T-helper 1 cell treated with Interleukin-12 subunit alpha and Interleukin-12 subunit beta and Interleukin-4 antibody, amounts not matched to agents 30 μg/mL and 1 μg/mL, for 36 hours (primary cell): ENCODE measurements around the gene TNFRSF14.

ENCODE experiments used
- H3K27ac Mint-ChIP-seq: one replicate; pipeline ENCODE4 v1.8.0; 2021; ENCODE audit warnings: mild to moderate bottlenecking, mixed read lengths
- H3K27me3 Mint-ChIP-seq: one replicate; pipeline ENCODE4 v1.8.0; 2021; ENCODE audit warnings: low read depth, mixed read lengths
- H3K36me3 Mint-ChIP-seq: one replicate; pipeline ENCODE4 v1.8.0; 2021; ENCODE audit warnings: low read depth, mixed read lengths
- H3K4me1 Mint-ChIP-seq: one replicate; pipeline ENCODE4 v1.8.0; 2021; ENCODE audit warnings: low read depth, mixed read lengths
- H3K4me3 Mint-ChIP-seq: one replicate; pipeline ENCODE4 v1.8.0; 2021; ENCODE audit warnings: mild to moderate bottlenecking, moderate library complexity, mixed read lengths
- H3K9me3 Mint-ChIP-seq: one replicate; pipeline ENCODE4 v1.8.0; 2021; ENCODE audit warnings: mixed read lengths

The TNFRSF14 gene

DNA sequence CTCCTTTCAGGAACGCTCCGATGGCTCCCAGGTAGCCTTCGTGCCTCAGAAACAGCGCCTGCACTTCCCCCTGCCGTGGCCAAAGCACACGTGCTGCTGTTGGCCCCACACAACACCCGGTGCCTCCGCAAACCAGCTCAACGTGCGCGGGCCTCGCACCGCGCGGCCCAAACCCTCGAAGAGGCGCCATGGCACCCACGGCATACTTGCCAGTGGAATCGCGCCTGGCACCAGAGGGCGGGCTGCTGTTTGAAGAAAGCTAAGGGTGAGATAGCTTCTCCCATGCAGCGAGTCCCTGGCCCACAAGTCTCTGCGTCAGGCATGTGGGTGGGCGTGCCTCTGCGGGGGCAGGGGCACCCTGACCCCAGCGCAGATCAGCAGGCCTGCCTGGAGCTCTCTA, 37.6 kb upstream of the TNFRSF14 start:
- no peaks in the 10 kb centered on the region for H3K9me3 Mint-ChIP-seq
- H3K4me3 Mint-ChIP-seq, result no peak overlapping the region
- H3K27me3 Mint-ChIP-seq, result no peaks in the 10 kb centered on the region
- peaks cover 15% of the 10 kb centered on the region for H3K4me1 Mint-ChIP-seq
- peaks cover 23% of the 10 kb centered on the region for H3K36me3 Mint-ChIP-seq
- no peak overlapping the region for H3K27ac Mint-ChIP-seq

- H3K36me3 Mint-ChIP-seq, result peaks cover 21% of the 10 kb centered on the region
- no peak overlapping the region for H3K4me3 Mint-ChIP-seq
- H3K27ac Mint-ChIP-seq, result no peak overlapping the region
- H3K9me3 Mint-ChIP-seq, result no peaks in the 10 kb centered on the region
- H3K27me3 Mint-ChIP-seq, result no peaks in the 10 kb centered on the region
- H3K4me1 Mint-ChIP-seq, result peaks cover 20% of the 10 kb centered on the region
Observed at GRCh38 chr1:2519029-2519685, 37.0 kb upstream of the TNFRSF14 start.

- no peak overlapping the region for H3K27ac Mint-ChIP-seq
- H3K27me3 Mint-ChIP-seq, result no peaks in the 10 kb centered on the region
- no peaks in the 10 kb centered on the region for H3K9me3 Mint-ChIP-seq
- H3K36me3 Mint-ChIP-seq, result peaks cover 21% of the 10 kb centered on the region
- H3K4me1 Mint-ChIP-seq, result peaks cover 23% of the 10 kb centered on the region
- no peak overlapping the region for H3K4me3 Mint-ChIP-seq
Observed at GRCh38 chr1:2519729-2520128, 36.4 kb upstream of the TNFRSF14 start.

GRCh38 chr1:2520206-2520605, 36.0 kb upstream of the TNFRSF14 start:
- H3K9me3 Mint-ChIP-seq, result no peaks in the 10 kb centered on the region
- no peaks in the 10 kb centered on the region for H3K27me3 Mint-ChIP-seq
- peaks cover 28% of the 10 kb centered on the region for H3K4me1 Mint-ChIP-seq
- no peak overlapping the region for H3K27ac Mint-ChIP-seq
- H3K36me3 Mint-ChIP-seq, result peaks cover 24% of the 10 kb centered on the region
- H3K4me3 Mint-ChIP-seq, result no peak overlapping the region

- Mint-ChIP-seq H3K4me3 (no peak overlapping the region), H3K27me3 (no peaks in the 10 kb centered on the region), H3K9me3 (no peaks in the 10 kb centered on the region), H3K27ac (no peak overlapping the region), H3K4me1 (peaks cover 28% of the 10 kb centered on the region), H3K36me3 (peaks cover 24% of the 10 kb centered on the region)
Observed at GRCh38 chr1:2520806-2521205, 35.4 kb upstream of the TNFRSF14 start.

- no peaks in the 10 kb centered on the region for H3K9me3 Mint-ChIP-seq
- H3K36me3 Mint-ChIP-seq, result peaks cover 18% of the 10 kb centered on the region
- peaks cover 32% of the 10 kb centered on the region for H3K4me1 Mint-ChIP-seq
- no peak overlapping the region for H3K4me3 Mint-ChIP-seq
- H3K27ac Mint-ChIP-seq, result peak overlapping the region; percentile 89
- H3K27me3 Mint-ChIP-seq, result peaks cover 5% of the 10 kb centered on the region
Observed at GRCh38 chr1:2522230-2522629, 33.9 kb upstream of the TNFRSF14 start.

DNA sequence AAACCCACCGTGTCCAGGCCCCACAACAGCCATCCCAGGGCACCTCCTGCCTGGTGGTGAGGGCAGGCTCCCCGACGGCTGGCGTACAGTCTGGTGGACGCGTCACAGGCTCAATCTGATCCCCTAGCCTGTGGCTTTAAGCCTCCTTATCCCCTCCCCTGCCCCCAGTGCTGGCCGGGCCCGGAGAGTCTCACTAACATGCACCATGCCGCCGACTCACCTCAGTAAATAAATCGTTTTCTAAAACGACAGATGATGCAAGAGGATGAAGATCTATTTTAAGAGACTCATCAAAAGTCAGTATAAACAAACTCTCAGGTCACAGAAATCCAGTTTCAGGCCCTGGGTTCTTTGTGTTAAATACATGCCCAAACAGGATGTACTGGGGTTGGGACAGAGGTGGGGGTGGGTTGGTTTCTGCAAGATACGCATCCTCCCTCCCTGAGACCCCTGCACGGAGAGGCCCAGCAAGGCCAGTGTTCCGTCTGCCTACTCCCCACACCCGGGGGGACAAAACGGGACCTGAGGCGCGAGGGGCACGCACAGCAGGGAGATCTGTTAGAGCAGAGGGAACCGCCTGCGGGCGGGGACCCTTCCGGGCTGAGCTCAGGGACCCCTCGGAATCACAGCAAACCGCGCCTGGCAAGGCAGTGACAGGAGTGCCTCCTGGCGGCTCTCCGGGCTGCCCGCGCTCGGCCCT, 32.8 kb upstream of the TNFRSF14 start:
- H3K4me3 Mint-ChIP-seq, result peak overlapping the region; percentile 88
- H3K27me3 Mint-ChIP-seq, result peaks cover 5% of the 10 kb centered on the region
- peak overlapping the region; percentile 89 for H3K27ac Mint-ChIP-seq
- peaks cover 32% of the 10 kb centered on the region for H3K4me1 Mint-ChIP-seq
- peaks cover 17% of the 10 kb centered on the region for H3K36me3 Mint-ChIP-seq
- no peaks in the 10 kb centered on the region for H3K9me3 Mint-ChIP-seq

GRCh38 chr1:2523891-2524609, 32.1 kb upstream of the TNFRSF14 start:
- H3K36me3 Mint-ChIP-seq, result peaks cover 14% of the 10 kb centered on the region

DNA sequence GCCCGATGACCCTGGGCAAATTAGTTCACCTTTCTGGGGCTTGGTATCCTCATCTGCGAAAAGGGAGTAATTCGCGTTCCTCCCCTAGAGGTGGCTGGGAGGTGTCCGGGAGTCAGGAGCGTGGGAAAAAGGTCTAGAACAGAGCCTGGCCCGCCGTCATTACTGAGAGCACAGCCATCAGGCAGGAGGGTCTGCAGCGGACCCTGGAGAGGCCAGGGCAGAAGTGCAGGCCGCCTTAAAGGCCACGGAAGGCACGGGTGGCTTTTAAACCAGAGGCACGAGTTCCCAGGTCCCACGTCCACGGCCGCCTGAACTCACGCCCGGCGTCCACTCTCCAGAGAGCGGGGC, 30.6 kb upstream of the TNFRSF14 start:
- H3K36me3 Mint-ChIP-seq, result peaks cover 13% of the 10 kb centered on the region
- peak overlapping the region; percentile 45 for H3K27ac Mint-ChIP-seq
- no peaks in the 10 kb centered on the region for H3K9me3 Mint-ChIP-seq
- peaks cover 32% of the 10 kb centered on the region for H3K4me1 Mint-ChIP-seq
- H3K4me3 Mint-ChIP-seq, result peak overlapping the region; percentile 88
- peaks cover 13% of the 10 kb centered on the region for H3K27me3 Mint-ChIP-seq

More at GRCh38 chr1:2523891-2524609, 32.1 kb upstream of the TNFRSF14 start:
- Mint-ChIP-seq H3K27me3 (peaks cover 11% of the 10 kb centered on the region), H3K4me3 (peak overlapping the region; percentile 88), H3K27ac (peak overlapping the region; percentile 94), H3K4me1 (peaks cover 32% of the 10 kb centered on the region), H3K9me3 (no peaks in the 10 kb centered on the region)

GRCh38 chr1:2525920-2526823, 30.0 kb upstream of the TNFRSF14 start, which contains the start of gene PANK4:
Gene PANK4, minus strand, starts transcription at chr1:2526596. Its CDS starts 9 bp downstream, at chr1:2526587.
- Mint-ChIP-seq H3K27ac (peak within 1 kb of the TSS; percentile 90), H3K27me3 (peaks cover 19% of the 10 kb centered on the region), H3K4me3 (peak within 1 kb of the TSS; percentile 91), H3K4me1 (peaks cover 32% of the 10 kb centered on the region), H3K9me3 (no peaks in the 10 kb centered on the region), H3K36me3 (peaks cover 10% of the 10 kb centered on the region)

DNA sequence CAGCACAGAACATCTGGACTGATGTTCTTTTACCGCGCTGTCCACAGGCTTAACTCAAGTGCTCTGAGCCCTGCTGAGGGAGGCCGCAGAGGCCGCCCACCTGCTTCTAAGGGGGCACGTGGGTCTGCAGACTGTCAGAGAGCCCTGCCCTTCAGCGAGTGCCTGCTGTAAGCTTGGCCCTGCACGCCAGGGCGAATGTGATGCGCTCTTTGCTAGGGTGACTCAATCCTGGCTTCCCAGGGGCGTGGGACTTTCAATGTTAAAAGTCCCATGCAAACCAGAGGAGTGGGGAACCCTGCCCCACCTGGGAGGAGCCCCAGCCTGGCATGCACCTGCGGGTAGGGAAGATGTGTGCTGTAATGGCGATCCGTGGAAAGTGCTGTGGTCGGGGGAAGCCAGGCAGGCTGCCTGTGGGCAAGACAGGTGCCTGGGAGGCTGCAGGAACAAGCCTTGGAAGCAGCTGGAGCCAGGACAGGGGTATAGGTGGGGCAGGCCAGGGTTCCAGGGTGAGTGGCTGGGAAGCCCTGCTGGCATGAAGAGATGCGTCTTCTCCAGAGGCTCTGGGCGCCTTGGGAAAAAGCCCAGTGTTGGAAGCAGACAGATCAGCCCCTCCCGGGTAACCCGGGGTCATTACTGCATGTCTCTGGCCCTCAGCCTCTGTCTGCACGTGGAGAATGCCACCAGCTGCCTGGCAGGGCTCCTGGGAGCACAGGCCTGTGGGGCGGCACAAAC, 29.2 kb upstream of the TNFRSF14 start:
- peaks cover 8% of the 10 kb centered on the region for H3K36me3 Mint-ChIP-seq
- peak overlapping the region; percentile 4 for H3K27ac Mint-ChIP-seq
- H3K27me3 Mint-ChIP-seq, result peaks cover 19% of the 10 kb centered on the region
- H3K4me1 Mint-ChIP-seq, result peaks cover 32% of the 10 kb centered on the region
- peak overlapping the region; percentile 37 for H3K4me3 Mint-ChIP-seq
- H3K9me3 Mint-ChIP-seq, result no peaks in the 10 kb centered on the region

- Mint-ChIP-seq H3K9me3 (no peaks in the 10 kb centered on the region), H3K36me3 (peaks cover 6% of the 10 kb centered on the region), H3K27me3 (peaks cover 19% of the 10 kb centered on the region), H3K4me3 (no peak overlapping the region), H3K4me1 (peaks cover 27% of the 10 kb centered on the region), H3K27ac (no peak overlapping the region)
Observed at GRCh38 chr1:2527556-2527860, 28.7 kb upstream of the TNFRSF14 start.

- Mint-ChIP-seq H3K27me3 (peaks cover 22% of the 10 kb centered on the region), H3K4me3 (no peak overlapping the region), H3K27ac (no peak overlapping the region), H3K9me3 (no peaks in the 10 kb centered on the region), H3K4me1 (peaks cover 22% of the 10 kb centered on the region), H3K36me3 (peaks cover 3% of the 10 kb centered on the region)
Observed at GRCh38 chr1:2528016-2528415, 28.2 kb upstream of the TNFRSF14 start.

DNA sequence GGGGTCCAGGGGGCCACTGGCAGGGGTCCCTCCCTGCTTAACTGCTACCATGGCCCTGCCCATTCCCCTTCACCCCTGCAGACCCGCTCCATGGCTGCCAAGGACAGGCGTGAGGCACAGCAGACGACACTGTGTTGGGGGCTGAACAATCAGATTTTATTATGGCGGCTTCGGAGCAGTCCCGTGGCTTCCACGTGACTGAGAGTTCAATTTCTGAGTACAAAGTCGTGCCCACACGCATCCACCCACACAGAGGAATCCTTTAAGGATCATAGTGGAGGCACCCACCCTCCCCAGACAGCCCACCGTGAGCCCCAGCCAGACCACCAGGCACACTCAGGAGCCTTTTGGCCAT, 27.6 kb upstream of the TNFRSF14 start:
- peaks cover 16% of the 10 kb centered on the region for H3K4me1 Mint-ChIP-seq
- peaks cover 27% of the 10 kb centered on the region for H3K27me3 Mint-ChIP-seq
- H3K4me3 Mint-ChIP-seq, result no peak overlapping the region
- no peaks in the 10 kb centered on the region for H3K9me3 Mint-ChIP-seq
- no peak overlapping the region for H3K27ac Mint-ChIP-seq
- peaks cover 3% of the 10 kb centered on the region for H3K36me3 Mint-ChIP-seq
